ENCODE measurements around the gene MRPL23. TPM values are rescaled to one million over a fixed set of nuclear protein-coding genes. Genes with fewer than 3 reads are reported as not detected.

MRPL23 gene
- total RNA-seq, 1 experiment from 2014 or later, result 109 TPM

GRCh38 chr11:1936072-1936780 is 10.9 kb upstream of the MRPL23 start:
- no peak overlapping the region for H3K27ac ChIP-seq (ENCODE audit: low read depth, low read length)
- no peak overlapping the region for H2AFZ ChIP-seq (ENCODE audit: low read depth, low read length, poor library complexity, severe bottlenecking)
- POLR2A ChIA-PET, result no interaction called here
- no peak for DNase-seq (ENCODE audit: low read depth, low spot score)
- no peaks in the 10 kb centered on the region for H3K9me3 ChIP-seq (ENCODE audit: control insufficient read depth in 1 of 2, insufficient read depth in 1 of 2, low read depth in 1 of 2, low read length in 2 of 2)
- CTCF ChIA-PET, result no interaction called here
- H3K79me2 ChIP-seq (ENCODE audit: insufficient read depth, low read length), result no peaks in the 10 kb centered on the region
- no peak for ATAC-seq
- BruUV-seq (replicated peaks), result no TSS peak
- no peak overlapping the region for H3K4me2 ChIP-seq (ENCODE audit: low read length)
- TF ChIP-seq, protein P1, sequence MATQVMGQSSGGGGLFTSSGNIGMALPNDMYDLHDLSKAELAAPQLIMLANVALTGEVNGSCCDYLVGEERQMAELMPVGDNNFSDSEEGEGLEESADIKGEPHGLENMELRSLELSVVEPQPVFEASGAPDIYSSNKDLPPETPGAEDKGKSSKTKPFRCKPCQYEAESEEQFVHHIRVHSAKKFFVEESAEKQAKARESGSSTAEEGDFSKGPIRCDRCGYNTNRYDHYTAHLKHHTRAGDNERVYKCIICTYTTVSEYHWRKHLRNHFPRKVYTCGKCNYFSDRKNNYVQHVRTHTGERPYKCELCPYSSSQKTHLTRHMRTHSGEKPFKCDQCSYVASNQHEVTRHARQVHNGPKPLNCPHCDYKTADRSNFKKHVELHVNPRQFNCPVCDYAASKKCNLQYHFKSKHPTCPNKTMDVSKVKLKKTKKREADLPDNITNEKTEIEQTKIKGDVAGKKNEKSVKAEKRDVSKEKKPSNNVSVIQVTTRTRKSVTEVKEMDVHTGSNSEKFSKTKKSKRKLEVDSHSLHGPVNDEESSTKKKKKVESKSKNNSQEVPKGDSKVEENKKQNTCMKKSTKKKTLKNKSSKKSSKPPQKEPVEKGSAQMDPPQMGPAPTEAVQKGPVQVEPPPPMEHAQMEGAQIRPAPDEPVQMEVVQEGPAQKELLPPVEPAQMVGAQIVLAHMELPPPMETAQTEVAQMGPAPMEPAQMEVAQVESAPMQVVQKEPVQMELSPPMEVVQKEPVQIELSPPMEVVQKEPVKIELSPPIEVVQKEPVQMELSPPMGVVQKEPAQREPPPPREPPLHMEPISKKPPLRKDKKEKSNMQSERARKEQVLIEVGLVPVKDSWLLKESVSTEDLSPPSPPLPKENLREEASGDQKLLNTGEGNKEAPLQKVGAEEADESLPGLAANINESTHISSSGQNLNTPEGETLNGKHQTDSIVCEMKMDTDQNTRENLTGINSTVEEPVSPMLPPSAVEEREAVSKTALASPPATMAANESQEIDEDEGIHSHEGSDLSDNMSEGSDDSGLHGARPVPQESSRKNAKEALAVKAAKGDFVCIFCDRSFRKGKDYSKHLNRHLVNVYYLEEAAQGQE (IDR thresholded peaks at IDR 0.05; ENCODE audit: low read depth), result no peak
- TF ChIP-seq YY1 (IDR thresholded peaks at IDR 0.05; ENCODE audit: extremely low read depth, insufficient replicate concordance, low read depth, low read length) (no peak), CEBPB (IDR thresholded peaks at IDR 0.05; ENCODE audit: low read depth) (no peak), MAX (IDR thresholded peaks at IDR 0.05) (no peak), CBX3 (IDR thresholded peaks at IDR 0.05; ENCODE audit: low read depth) (no peak), EZH2 (IDR thresholded peaks at IDR 0.05) (no peak), TCF7L2 (IDR thresholded peaks at IDR 0.05; ENCODE audit: borderline replicate concordance, extremely low read depth, insufficient read depth, insufficient read length) (no peak), ZFX (IDR thresholded peaks at IDR 0.05) (no peak), RAD21 (IDR thresholded peaks at IDR 0.05; ENCODE audit: low read depth) (no peak), POLR2AphosphoS5 (IDR thresholded peaks at IDR 0.05; ENCODE audit: low read depth, low read length) (no peak), POLR2A (IDR thresholded peaks at IDR 0.05; ENCODE audit: borderline replicate concordance, extremely low read depth, insufficient read depth, insufficient read length) (no peak), EGR1 (IDR thresholded peaks at IDR 0.05; ENCODE audit: low read depth) (no peak)
- no peak overlapping the region for H3K4me3 ChIP-seq (replicated peaks in 1 of 2; ENCODE audit: low read depth in 1 of 2, low read length in 2 of 2)
- no peaks in the 10 kb centered on the region for H3K4me1 ChIP-seq (ENCODE audit: control insufficient read depth in 1 of 2, insufficient read depth in 2 of 2, low read length in 2 of 2)
- H3K9ac ChIP-seq (ENCODE audit: low read length), result no peak overlapping the region
- no peaks in the 10 kb centered on the region for H3K27me3 ChIP-seq (ENCODE audit: insufficient read depth, low read length)
- RAD21 ChIA-PET (ENCODE audit: low non-redundant PET in 1 of 2, low total read pairs in 2 of 2, uncharacterized antibody in 2 of 2, unreplicated experiment in 2 of 2), result no interaction called here
- no peaks in the 10 kb centered on the region for H3K9me2 ChIP-seq (ENCODE audit: insufficient read depth)
- intact Hi-C loops (cut with micrococcal nuclease), result no loop called here
- no peaks in the 10 kb centered on the region for H3K36me3 ChIP-seq (ENCODE audit: control insufficient read depth in 1 of 2, insufficient read depth in 2 of 2, low read length in 2 of 2)
- H4K20me1 ChIP-seq (ENCODE audit: insufficient read depth), result no peaks in the 10 kb centered on the region

Measured in HCT116 (cell line).